ENCODE measurements around the gene BUD23. TPM values are rescaled to one million over a fixed set of nuclear protein-coding genes. Genes with fewer than 3 reads are reported as not detected.
"Not testable (repeated sequence)": the region's sequence is repeated elsewhere in the genome, so short reads cannot be mapped to it uniquely, and the experiment has no call there.

Gene BUD23
- total and polyA plus RNA-seq, 2 experiments from 2014 or later = 36.2 to 98.5 TPM

GRCh38 chr7:73669858-73670385 is 13.5 kb upstream of the BUD23 start:
- Histone ChIP-seq H3F3A (ENCODE audit: insufficient read depth) (no peaks in the 10 kb centered on the region), H3K4me3 (no peak overlapping the region), H3K4me2 (ENCODE audit: unreplicated experiment) (no peak overlapping the region), H3K27ac (no peak overlapping the region), H3K36me3 (ENCODE audit: low read depth) (no peaks in the 10 kb centered on the region), H4K20me1 (ENCODE audit: insufficient read depth) (no peaks in the 10 kb centered on the region), H3K9me2 (ENCODE audit: insufficient read depth) (no peaks in the 10 kb centered on the region), H3K9ac (no peak overlapping the region), H3K9me3 (ENCODE audit: low read depth) (no peaks in the 10 kb centered on the region), H3K79me2 (ENCODE audit: insufficient read depth) (no peaks in the 10 kb centered on the region), H3K27me3 (replicated peaks; ENCODE audit: insufficient read depth) (no peaks in the 10 kb centered on the region), H3K4me1 (ENCODE audit: insufficient read depth) (no peaks in the 10 kb centered on the region), H2AFZ (no peak overlapping the region)
- whole genome bisulfite sequencing, 2 experiments (ENCODE audit: low coverage in 1 of 2, low lambda C conversion rate in 2 of 2, missing lambda C conversion rate in 2 of 2) = 72 to 78% methylated on average over 11 to 12 of the region's 12 CpGs
- TF ChIP-seq EZH2phosphoT487 (IDR thresholded peaks at IDR 0.05; ENCODE audit: insufficient read depth, low read depth) = no peak
- TF ChIP-seq EZH2 (IDR thresholded peaks at IDR 0.05; ENCODE audit: insufficient read depth, poor library complexity, severe bottlenecking) = no peak
- DNase-seq = no peak
- in situ Hi-C loops (cut with MboI) = no loop called here

GRCh38 chr7:73671322-73671661 is 12.1 kb upstream of the BUD23 start:
- 47 to 100% methylated on average over 1 to 12 of the region's 12 CpGs for whole genome bisulfite sequencing, 2 experiments (ENCODE audit: low coverage in 1 of 2, low lambda C conversion rate in 2 of 2, missing lambda C conversion rate in 2 of 2)
- in situ Hi-C loops (cut with MboI) = no loop called here
- no peaks in the 10 kb centered on the region for H4K20me1 ChIP-seq (ENCODE audit: insufficient read depth)
- no peak overlapping the region for H2AFZ ChIP-seq
- no peaks in the 10 kb centered on the region for H3K27me3 ChIP-seq (replicated peaks; ENCODE audit: insufficient read depth)
- no peaks in the 10 kb centered on the region for H3K36me3 ChIP-seq (ENCODE audit: low read depth)
- peaks cover 6% of the 10 kb centered on the region; the same call in 1 of the 2 replicates for H3F3A ChIP-seq (ENCODE audit: insufficient read depth)
- no peaks in the 10 kb centered on the region for H3K79me2 ChIP-seq (ENCODE audit: insufficient read depth)
- H3K9ac ChIP-seq = no peak overlapping the region
- no peaks in the 10 kb centered on the region for H3K9me3 ChIP-seq (ENCODE audit: low read depth)
- H3K4me3 ChIP-seq = no peak overlapping the region
- no peaks in the 10 kb centered on the region for H3K4me1 ChIP-seq (ENCODE audit: insufficient read depth)
- no peak overlapping the region for H3K27ac ChIP-seq
- no peak overlapping the region for H3K4me2 ChIP-seq (ENCODE audit: unreplicated experiment)
- TF ChIP-seq EZH2phosphoT487 (IDR thresholded peaks at IDR 0.05; ENCODE audit: insufficient read depth, low read depth) (no peak), EZH2 (IDR thresholded peaks at IDR 0.05; ENCODE audit: insufficient read depth, poor library complexity, severe bottlenecking) (no peak)
- DNase-seq = no peak
- no peaks in the 10 kb centered on the region for H3K9me2 ChIP-seq (ENCODE audit: insufficient read depth)

GRCh38 chr7:73671857-73672445 is 11.4 kb upstream of the BUD23 start:
- DNase-seq = no peak
- no peaks in the 10 kb centered on the region for H4K20me1 ChIP-seq (ENCODE audit: insufficient read depth)
- H3K9ac ChIP-seq = no peak overlapping the region
- no peaks in the 10 kb centered on the region for H3K4me1 ChIP-seq (ENCODE audit: insufficient read depth)
- H3K27me3 ChIP-seq (replicated peaks; ENCODE audit: insufficient read depth) = no peaks in the 10 kb centered on the region
- WGBS, 2 experiments (ENCODE audit: low coverage in 1 of 2, low lambda C conversion rate in 2 of 2, missing lambda C conversion rate in 2 of 2) = 92 to 93% methylated on average over 15 of the region's 15 CpGs
- no peaks in the 10 kb centered on the region for H3K36me3 ChIP-seq (ENCODE audit: low read depth)
- H3K9me3 ChIP-seq (ENCODE audit: low read depth) = no peaks in the 10 kb centered on the region
- no peak overlapping the region for H3K4me2 ChIP-seq (ENCODE audit: unreplicated experiment)
- no peak overlapping the region for H2AFZ ChIP-seq
- no peaks in the 10 kb centered on the region for H3K79me2 ChIP-seq (ENCODE audit: insufficient read depth)
- in situ Hi-C loops (cut with MboI) = no loop called here
- no peak overlapping the region for H3K4me3 ChIP-seq
- H3F3A ChIP-seq (ENCODE audit: insufficient read depth) = peaks cover 6% of the 10 kb centered on the region; the same call in 1 of the 2 replicates
- no peak for TF ChIP-seq EZH2 (IDR thresholded peaks at IDR 0.05; ENCODE audit: insufficient read depth, poor library complexity, severe bottlenecking)
- TF ChIP-seq EZH2phosphoT487 (IDR thresholded peaks at IDR 0.05; ENCODE audit: insufficient read depth, low read depth) = no peak
- H3K27ac ChIP-seq = no peak overlapping the region
- no peaks in the 10 kb centered on the region for H3K9me2 ChIP-seq (ENCODE audit: insufficient read depth)

GRCh38 chr7:73674468-73675124 is 8.8 kb upstream of the BUD23 start:
- WGBS, 2 experiments (ENCODE audit: low coverage in 1 of 2, low lambda C conversion rate in 2 of 2, missing lambda C conversion rate in 2 of 2) = 92 to 100% methylated on average over 1 of the region's 1 CpG
- no peaks in the 10 kb centered on the region for H3K9me2 ChIP-seq (ENCODE audit: insufficient read depth)
- H3K9ac ChIP-seq = no peak overlapping the region
- TF ChIP-seq EZH2phosphoT487 (IDR thresholded peaks at IDR 0.05; ENCODE audit: insufficient read depth, low read depth) (no peak), EZH2 (IDR thresholded peaks at IDR 0.05; ENCODE audit: insufficient read depth, poor library complexity, severe bottlenecking) (no peak)
- H3F3A ChIP-seq (ENCODE audit: insufficient read depth) = peaks cover 6% of the 10 kb centered on the region; the same call in 1 of the 2 replicates
- no peaks in the 10 kb centered on the region for H3K27me3 ChIP-seq (replicated peaks; ENCODE audit: insufficient read depth)
- H3K4me2 ChIP-seq (ENCODE audit: unreplicated experiment) = no peak overlapping the region
- H2AFZ ChIP-seq = no peak overlapping the region
- no peaks in the 10 kb centered on the region for H3K9me3 ChIP-seq (ENCODE audit: low read depth)
- no peaks in the 10 kb centered on the region for H3K4me1 ChIP-seq (ENCODE audit: insufficient read depth)
- H3K79me2 ChIP-seq (ENCODE audit: insufficient read depth) = peaks cover 9% of the 10 kb centered on the region
- no peaks in the 10 kb centered on the region for H4K20me1 ChIP-seq (ENCODE audit: insufficient read depth)
- in situ Hi-C loops (cut with MboI) = no loop called here
- no peaks in the 10 kb centered on the region; the same call in 1 of the 2 replicates for H3K36me3 ChIP-seq (ENCODE audit: low read depth)
- no peak for DNase-seq
- H3K27ac ChIP-seq = no peak overlapping the region
- no peak overlapping the region for H3K4me3 ChIP-seq

GRCh38 chr7:73676062-73676461 is 7.3 kb upstream of the BUD23 start:
- H2AFZ ChIP-seq; H3K27ac ChIP-seq; H3K9ac ChIP-seq; H4K20me1 ChIP-seq (ENCODE audit: insufficient read depth); H3K4me2 ChIP-seq (ENCODE audit: unreplicated experiment); H3K27me3 ChIP-seq (replicated peaks; ENCODE audit: insufficient read depth); H3K9me2 ChIP-seq (ENCODE audit: insufficient read depth); in situ Hi-C loops (cut with MboI); DNase-seq; H3F3A ChIP-seq (ENCODE audit: insufficient read depth); H3K36me3 ChIP-seq (ENCODE audit: low read depth); H3K4me3 ChIP-seq; H3K4me1 ChIP-seq (ENCODE audit: insufficient read depth); H3K9me3 ChIP-seq (ENCODE audit: low read depth): not testable (repeated sequence)
- 80 to 84% methylated on average over 9 of the region's 9 CpGs for WGBS, 2 experiments (ENCODE audit: low coverage in 1 of 2, low lambda C conversion rate in 2 of 2, missing lambda C conversion rate in 2 of 2)
- peaks cover 24% of the 10 kb centered on the region for H3K79me2 ChIP-seq (ENCODE audit: insufficient read depth)

All from GM23248 (cell line).